ENCODE results near the gene MUC21.
"Not testable (repeated sequence)": the region's sequence is repeated elsewhere in the genome, so short reads cannot be mapped to it uniquely, and the experiment has no call there.

Gene MUC21

DNA sequence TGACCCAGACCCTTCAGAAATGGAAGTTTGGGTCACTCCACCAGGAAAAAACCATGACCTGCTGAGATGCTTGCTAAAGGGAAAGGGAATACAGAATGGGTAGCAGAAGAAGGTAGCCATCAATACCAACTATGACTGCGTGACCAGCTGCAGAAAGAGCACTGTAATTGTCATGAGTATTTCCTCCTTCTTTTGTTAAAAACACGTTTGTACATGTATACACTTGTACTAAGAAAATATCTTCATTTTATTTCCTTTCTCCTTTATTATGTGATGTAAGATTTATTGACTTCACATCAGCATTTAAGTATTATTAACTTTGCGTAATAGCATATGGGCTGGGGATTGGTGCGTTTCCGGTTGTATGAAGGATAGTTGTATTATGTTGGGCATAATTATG is 12.6 kb upstream of the MUC21 start:
- no peak for DNase-seq

DNA sequence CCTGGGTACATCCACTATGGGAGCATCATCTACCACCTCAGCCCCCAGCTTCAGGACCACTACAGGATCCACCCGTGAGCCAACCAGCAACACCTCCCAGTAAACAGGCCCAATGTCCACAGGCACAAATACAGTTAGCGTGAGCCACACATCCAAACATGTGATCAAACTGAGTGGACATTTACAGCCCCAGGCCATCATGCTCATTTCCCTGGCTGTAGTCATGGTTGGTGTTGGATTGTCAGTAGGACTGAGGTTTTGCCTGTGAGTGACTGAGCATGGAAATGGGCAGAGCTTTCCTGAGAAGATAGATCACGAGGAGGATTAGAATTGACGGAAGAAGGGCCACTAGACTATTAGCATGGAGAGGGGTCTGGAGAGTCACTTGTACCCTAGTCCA is 10.7 kb upstream of the MUC21 start:
- no peak for DNase-seq

DNA sequence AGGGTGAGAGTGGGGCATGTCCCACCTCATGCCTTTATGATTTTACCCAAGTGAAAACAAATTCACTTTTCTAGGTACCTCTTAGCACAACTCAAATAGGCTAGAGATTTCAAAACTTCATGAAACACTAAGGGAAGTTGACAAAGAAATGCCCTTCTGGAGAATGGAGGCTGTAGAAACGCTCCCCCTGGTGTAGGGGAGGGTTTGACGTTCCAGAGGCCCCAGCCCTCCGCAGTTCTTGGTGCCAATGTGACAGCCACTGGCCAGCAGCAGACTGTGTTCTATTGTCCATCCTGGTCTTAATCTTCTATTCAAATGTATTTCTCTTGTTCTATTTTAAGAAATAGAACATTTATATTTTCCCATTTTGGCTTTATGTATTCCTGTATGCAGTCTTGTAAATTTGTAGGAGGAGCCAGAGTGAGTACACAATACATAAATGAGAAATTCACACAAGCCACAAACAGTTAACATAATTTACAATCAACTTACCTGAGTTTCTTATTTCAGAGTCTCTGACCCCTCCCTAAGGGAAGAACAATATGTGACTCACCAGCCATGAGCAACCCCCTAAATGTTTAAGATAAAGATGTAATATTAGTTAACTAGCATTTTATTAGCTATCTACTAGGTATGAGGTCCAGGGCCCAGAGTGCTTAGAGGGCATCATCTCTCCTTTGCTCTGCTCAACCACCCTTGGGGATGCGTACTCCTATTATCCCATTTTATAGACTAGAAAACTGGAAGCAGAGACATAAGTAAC is 8.8 kb upstream of the MUC21 start:
- DNase-seq, result no peak

DNA sequence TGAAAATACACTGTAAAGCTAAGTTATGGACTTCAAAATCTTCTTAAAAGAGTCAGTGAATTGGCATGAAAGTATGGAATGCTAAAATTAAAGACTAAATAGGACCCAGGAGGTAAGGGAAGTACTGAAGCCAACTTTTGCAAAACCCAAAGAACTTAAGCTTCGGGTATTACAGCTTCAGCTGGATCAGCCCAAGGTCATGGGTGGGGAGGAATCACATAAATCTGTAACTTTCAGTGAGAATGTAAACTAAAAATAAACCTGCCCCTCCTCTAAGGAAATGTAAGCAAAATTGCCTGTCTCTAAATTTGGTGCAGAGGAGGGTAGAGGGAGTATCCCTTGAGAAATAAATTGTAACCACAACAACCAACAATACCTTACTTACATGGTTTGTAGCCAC is 4.4 kb upstream of the MUC21 start:
- no peak for DNase-seq

DNA sequence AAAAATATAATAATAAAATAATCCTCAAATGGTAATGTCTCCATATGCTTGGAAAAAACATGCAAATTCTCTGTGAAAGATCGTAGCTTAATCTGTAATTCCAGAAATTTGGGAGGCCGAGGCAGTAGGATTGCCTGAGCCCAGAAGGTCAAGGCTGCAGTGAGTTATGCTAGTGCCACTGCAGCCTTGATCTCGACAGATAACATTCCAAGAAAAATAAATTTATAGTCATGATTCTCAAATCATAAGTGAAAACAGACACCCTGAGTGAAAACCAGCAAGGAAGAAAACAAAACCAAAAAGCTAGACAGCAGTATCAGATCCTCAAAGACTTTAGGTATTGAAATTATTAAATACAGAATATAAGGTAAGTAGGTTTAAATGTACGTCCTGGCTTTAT is 3.8 kb upstream of the MUC21 start:
- DNase-seq, result no peak

DNA sequence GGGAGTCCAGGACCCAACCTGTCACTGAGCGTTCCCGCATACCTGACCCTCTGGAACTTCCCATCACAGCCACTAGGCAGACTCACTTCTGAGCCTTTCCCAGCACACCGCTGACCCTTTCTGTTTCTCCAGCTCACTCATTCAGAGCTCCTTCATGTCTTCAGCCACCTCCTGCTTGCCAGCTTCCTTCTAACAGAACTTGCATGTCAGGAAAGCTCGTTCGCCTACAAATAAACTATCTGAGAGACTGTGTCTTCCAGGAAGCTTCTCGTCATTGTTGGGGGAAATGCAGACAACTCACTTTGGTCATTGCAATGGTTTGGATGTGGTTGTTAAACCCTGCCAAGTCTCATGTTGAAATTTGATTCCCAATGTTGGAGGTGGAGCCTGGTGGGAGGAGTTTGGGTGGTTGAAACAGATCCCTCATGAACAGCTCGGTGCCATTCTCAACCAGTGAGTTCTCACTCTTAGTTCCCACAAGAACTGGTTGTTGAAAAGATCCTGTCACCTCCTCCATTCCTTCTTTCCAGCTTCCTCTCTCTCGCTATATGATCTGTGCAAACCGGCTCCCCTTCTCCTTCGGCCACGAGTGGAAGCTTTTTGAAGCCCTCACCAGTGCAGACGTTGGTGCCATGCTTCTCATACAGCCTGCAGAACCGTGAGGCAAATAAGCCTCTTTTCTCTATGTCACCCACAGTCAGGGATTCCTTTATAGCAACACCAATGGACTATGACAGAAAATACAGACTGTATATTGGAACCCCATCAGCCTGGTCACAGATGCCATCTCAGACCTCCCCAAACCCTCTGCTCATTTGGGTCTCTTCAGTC is 1.4 kb upstream of the MUC21 start:
- no peak for DNase-seq

DNA sequence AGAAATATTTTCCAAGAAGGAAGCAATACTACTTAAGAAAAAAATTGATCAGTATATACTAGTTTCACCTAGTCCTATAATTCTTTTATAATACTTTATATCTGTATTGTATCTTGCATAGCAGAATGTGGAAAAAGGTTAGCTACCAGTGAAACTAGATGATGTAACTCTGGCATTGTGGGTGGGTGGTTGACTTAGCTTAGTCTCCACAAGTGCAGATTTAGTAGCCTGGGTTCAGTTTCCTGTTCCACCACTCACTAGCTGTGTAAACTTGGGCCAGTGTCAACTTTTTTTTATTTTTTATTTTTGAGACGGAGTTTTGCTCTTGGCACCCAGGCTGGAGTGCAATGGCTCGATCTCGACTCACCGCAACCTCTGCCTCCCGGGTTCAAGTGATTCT is 2.0 kb downstream of the MUC21 start:
- DNase-seq, result no peak

DNA sequence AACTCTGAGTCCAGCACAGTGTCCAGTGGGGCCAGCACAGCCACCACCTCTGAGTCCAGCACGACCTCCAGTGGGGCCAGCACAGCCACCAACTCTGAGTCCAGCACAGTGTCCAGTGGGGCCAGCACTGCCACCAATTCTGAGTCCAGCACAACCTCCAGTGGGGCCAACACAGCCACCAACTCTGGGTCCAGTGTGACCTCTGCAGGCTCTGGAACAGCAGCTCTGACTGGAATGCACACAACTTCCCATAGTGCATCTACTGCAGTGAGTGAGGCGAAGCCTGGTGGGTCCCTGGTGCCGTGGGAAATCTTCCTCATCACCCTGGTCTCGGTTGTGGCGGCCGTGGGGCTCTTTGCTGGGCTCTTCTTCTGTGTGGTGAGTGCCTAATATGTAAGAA is 3.8 kb downstream of the MUC21 start:
- DNase-seq, result no peak

DNA sequence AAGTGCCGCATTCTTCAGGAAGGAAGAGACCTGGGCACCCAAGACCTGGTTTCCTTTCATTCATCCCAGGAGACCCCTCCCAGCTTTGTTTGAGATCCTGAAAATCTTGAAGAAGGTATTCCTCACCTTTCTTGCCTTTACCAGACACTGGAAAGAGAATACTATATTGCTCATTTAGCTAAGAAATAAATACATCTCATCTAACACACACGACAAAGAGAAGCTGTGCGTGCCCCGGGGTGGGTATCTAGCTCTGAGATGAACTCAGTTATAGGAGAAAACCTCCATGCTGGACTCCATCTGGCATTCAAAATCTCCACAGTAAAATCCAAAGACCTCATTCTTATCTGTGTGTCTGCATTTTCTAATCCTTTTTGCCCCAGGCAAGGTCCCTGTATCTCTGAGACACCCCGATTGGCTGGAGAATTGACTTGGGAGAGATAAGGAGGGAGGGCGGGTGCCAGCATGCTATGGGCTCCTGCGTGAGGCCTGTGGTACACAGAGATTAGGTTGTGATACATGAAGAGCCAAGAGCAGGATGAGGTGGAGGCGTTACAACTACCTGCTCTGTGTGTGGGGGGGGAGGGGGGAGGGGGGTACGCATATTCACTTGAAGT is 4.8 kb downstream of the MUC21 start:
- DNase-seq, result no peak

DNA sequence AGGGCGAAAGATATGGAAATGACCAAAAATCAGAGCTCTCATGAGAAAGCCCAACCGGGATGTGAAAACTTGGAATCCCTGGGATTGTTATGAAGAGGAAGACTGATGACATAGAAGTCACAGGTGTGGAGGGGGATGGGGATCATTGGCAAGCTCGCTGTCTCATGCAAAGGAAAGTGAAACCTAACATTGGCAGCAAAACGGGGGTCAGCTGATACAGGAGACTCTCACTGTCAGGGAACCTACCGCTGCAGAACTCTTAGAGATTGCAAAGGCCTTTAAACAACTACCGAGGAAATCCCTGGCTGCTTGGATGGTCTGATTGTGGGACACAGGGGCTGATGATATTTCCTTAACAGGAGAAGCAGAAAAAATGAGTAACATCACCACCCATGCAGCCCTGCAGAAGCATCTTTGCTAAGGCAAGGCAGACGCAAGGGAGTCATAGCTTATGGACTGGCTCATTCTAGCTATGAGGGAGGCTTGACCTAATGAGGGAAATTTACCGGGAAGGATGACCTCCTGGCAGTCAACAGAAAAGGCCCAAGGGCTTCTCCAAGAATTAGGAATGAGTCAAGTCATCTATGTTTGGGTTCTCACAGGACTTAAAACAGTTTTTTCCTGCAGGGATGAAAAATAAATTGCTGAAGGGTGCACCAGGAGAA is 7.0 kb downstream of the MUC21 start:
- peak; percentile 5 for DNase-seq

DNA sequence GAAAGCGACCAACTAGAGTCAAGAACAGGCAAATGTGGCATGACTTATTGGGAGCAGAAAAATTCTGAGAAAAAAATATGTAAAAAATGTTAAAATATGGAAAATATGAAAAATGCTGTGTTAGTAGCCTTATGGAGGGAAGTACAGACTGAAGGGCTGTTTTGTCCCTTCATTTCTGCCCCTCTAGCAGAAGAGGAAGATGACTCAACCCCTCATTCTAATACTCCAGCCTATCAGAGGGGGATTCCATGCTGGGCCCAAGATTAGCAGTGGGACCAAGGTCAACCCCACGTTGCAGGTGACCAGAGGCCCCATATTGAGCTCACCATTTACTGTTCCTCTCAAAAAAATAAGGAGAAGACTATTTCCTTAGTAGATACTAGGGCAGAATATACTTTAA is 8.4 kb downstream of the MUC21 start:
- no peak for DNase-seq

DNA sequence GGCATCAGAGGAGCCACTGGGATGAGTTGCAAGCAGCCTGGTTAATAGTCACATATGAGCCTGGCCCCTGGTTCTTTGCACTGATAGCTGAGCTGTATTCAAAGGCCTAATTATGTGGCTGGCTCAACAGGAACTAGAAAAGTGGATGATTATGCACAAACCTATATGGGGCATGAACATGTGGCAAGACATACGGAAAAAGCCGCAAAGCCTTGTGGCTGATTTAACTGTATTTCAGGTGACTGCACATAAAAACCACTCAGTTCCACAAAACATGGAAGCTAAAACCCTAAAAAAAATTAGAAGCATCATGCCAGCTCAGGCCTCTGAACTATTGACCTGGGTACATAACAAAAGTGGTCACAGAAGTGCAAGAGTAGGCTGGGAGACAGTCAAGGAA is 13.8 kb downstream of the MUC21 start:
- no peak for DNase-seq

DNA sequence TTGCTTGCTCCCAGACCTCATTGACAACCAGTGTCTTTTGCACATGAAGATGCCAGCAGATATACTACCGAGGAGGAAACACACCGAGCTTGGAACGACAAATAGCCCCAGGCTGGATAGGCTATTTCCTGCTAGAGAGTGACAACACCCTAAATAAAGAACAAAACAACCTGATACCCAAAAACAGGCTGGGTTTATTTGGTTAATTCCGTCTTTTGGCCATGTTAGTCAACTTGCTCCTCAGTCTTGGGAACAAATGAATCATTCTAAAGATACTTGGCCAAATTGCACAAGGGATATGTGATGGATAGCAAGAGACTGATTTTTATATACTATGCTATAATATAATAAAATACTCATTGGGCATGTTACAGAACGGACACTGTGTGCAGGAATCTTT is 15.3 kb downstream of the MUC21 start:
- DNase-seq, result no peak

DNA sequence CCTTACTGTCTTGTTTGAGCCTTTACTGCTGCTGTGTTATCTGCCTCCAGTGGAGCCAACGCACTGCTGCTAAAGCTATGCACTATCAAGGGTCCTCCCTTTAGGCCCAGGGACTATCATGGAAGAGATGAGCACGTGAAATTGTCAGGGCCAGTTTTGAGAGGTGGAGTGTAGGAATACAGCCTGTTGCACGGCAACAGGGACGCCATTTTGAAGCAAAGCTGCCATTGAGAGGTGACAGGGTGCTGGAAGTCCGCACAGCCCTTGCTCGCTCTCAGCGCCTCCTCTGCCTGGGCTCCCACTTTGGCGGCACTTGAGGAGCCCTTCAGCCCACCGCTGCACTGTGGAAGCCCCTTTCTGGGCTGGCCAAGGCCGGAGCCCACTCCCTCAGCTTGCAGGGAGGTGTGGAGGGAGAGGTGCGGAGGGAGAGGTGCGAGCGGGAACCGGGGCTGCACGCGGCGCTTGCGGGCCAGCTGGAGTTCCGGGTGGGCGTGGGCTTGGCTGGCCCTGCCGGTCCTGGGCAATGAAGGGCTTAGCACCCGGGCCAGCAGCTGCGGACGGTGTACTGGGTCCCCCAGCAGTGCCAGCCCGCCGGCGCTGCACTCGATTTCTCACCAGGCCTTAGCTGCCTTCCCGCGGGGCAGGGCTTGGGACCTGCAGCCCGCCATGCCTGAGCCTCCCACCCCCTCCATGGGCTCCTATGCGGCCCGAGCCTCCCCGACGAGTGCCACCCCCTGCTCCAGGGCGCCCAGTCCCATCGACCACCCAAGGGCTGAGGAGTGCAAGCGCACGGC is 16.7 kb downstream of the MUC21 start:
- not testable (repeated sequence) for DNase-seq

DNA sequence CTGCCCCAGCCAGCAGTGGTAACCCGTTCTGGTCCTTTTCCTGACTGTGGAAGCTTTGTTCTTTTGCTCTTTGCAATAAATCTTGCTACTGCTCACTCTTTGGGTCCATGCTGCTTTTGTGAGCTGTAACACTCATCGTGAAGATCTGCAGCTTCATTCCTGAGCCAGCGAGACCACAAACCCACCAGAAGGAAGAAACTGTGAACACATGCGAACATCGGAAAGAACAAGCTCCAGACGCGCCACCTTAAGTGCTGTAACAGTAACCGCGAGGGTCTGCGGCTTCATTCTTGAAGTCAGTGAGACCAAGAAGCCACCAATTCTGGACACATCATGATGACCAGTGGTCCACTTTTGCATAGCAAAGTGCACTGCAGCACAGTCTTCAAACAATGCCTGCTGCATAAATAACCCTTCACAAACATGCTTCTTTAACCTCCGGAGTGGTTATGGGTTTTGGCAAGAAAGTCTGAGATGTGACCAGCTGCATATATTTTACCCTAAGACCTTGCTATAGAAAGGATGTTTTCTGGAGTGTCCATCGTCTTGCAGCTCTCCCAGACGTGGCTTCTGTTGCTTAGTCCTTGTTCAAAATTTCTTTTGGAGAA is 17.9 kb downstream of the MUC21 start:
- DNase-seq, result no peak

DNA sequence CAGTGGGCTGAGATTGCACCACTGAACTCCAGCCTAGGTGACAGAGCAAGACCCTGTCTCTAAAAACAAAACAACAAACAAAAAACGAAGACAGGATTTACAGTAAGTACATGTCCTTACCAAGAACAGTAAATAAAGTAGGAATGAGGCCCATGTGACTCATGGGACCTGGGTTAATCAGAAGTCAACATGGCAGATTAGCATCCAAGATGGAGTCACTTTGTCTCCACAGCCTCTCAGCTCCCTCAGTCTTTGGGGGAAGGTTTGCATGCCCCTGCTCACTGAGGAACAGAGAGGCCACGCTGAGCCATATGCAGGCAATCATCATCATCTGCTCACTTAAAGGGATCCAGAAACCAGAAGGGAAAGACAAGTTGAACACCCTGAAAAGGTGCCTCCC is 19.0 kb downstream of the MUC21 start:
- no peak for DNase-seq

DNA sequence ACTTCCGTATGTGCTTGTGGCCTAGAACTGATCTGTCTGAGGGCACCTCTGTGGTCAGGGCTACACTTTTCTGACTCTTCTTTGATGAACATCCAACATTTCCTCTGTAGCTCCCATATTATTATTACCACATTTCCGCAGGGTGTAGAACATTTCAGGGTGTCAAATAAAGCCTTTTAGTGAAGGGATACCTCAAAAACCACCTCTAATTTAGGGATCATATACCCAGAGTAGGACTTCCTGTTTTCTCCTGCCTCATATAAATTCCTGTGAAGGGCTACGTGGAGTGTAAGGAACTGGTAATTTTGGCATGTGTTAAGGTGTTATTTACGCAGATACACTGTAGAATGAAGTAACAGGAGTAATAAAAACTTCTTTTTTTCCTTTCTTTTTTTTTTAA is 21.3 kb downstream of the MUC21 start:
- no peak for DNase-seq

DNA sequence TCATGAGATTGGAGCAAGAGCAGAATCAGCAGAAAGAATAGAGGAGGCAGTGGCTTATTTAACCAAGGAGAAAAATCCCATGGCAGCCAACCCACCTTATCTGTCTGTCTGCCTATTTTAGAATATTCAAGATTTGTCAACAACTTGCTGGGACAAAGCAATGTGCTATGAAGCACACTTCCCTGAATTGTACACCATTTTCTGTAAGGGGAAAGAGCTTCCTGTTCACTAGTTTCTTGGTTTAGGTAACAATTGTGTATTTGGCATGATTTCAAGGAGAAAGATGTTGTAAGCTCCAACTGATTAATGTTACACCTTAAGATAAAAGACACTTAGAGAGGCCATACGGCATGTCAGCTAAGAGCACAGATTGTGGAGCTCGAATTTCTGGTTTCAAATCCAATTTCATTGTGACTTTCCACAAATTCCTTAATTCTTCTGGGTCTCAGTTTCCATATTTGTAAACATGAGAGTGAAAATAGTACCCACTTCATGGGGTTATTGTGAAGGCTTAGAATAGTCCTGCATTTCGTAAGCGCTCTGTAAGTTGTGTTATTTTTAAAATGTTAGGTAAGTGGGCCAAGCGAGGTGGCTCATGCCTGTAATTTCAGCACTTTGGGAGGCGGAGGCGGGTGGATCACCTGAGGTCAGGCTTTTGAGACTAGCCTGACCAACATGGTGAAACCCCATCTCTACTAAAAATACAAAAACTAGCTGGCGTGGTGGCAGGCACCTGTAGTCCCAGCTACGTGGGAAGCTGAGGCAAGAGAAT is 21.9 kb downstream of the MUC21 start:
- no peak for DNase-seq

DNA sequence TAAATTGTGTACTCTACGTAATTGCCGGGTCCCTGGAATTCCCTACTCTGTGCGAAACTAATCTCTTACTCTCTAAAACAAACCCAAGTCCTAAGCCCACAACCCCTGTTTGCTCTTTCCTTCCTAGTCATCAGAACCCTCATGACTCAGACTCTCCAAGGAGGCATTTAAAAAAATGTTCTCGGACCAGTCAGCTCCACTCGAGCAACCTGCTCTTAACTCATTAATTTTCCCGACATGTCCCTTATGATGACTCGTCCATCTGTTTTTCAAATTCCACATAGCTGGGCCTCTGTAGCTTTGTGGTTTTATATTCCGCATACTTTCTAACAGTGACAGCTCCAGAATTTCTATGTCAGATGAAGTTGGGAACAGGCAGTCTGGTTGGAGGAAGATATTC is 24.2 kb downstream of the MUC21 start:
- DNase-seq, result no peak

DNA sequence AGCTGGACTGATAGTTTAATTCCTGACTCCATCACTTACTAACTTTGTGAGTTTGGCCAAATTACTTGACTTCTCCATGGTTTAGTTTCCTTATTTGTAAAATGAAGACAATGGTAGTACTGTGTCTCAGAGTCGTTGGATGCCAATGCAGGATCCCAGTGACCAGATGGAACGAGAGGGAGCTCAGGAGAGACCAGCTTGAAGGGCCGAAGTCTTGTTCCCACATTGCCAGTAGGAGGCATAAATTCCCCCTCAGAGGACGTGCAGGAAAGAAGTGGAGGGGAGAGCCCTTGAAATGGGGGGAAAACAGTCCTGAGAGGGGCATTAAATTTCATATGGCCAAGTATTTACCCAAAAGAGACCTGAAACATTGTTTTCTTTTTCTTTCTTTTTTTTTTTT is 24.6 kb downstream of the MUC21 start:
- no peak for DNase-seq

DNA sequence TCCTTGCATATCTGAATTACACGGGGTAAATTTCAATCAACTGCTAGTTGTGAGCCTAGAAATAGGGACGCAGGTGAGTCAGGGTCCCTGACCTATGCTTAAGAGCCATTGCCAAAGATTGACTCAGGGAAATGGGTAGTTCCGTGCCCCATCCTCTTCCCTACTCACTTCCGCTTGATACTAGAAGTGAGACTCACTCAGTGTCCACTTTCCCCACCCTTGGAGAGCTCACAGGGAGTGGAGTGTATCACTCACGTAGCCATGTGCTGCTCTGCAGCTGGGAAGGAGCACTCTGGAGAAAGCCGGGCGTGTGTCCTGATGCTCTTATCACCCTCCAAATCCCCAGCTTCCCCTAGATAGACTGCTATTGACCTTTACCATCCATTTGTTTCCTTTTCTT is 26.2 kb downstream of the MUC21 start:
- DNase-seq, result no peak
